IMR-90 (cell line): ENCODE data around the gene RGS16. TPM values are rescaled to one million over a fixed set of nuclear protein-coding genes. Genes with fewer than 3 reads are reported as not detected.

Experiments used
- ATAC-seq: fragments of 200-7000 bp; cut with Tn5 transposase; 2 replicates; pipeline ENCODE4 v1.9.1; 2020; ENCODE audit warnings: low read depth, mild to moderate bottlenecking, moderate library complexity
- BruUV-seq: library from RNA; stranded (reverse); fragments of 400-500 nt; replicated peaks from 2 replicates; lab custom pipeline; 2021; lab: Mats Ljungman, UMichigan
- CTCF ChIA-PET: fragments of 300-600 bp; formaldehyde crosslinking; extraction: SDS; loops from one replicate; lab custom pipeline; 2021; ENCODE audit warnings: antibody characterized with exemption; lab: Yijun Ruan, JAX
- POLR2A ChIA-PET: fragments of 300-600 bp; sonication (Branson Sonifier 250); formaldehyde crosslinking; loops from one replicate; lab custom pipeline; 2022; ENCODE audit warnings: antibody characterized with exemption; ENCODE audit not compliant: unreplicated experiment; lab: Charles Lee
- DNase-seq: peaks from one replicate; pipeline ENCODE4 v3.0.0; 2013
- H2AFZ ChIP-seq: replicated peaks from 2 replicates; pipeline ENCODE3; 2013; ENCODE audit warnings: low read length, mild to moderate bottlenecking; ENCODE audit not compliant: poor library complexity
- H2AK5ac ChIP-seq: 2 replicates; pipeline ENCODE4 v1.6.1; 2013; ENCODE audit warnings: low read depth, low read length, inconsistent platforms
- H2AK9ac ChIP-seq: replicated peaks from 2 replicates; pipeline ENCODE3; 2013; ENCODE audit warnings: mild to moderate bottlenecking, low read depth, low read length, moderate library complexity; ENCODE audit not compliant: poor library complexity
- H2BK120ac ChIP-seq: 2 replicates; pipeline ENCODE4 v1.6.1; 2013; ENCODE audit warnings: low read depth, low read length, inconsistent platforms
- H2BK15ac ChIP-seq: 3 replicates; pipeline ENCODE4 v1.6.1; 2013; ENCODE audit warnings: low read depth, low read length, inconsistent platforms
- H2BK20ac ChIP-seq: 2 replicates; pipeline ENCODE4 v1.6.1; 2013; ENCODE audit warnings: low read depth, mild to moderate bottlenecking, inconsistent platforms, low read length, moderate library complexity
- H2BK5ac ChIP-seq: 2 replicates; pipeline ENCODE4 v1.6.1; 2013; ENCODE audit warnings: mild to moderate bottlenecking, low read depth, low read length, inconsistent platforms; ENCODE audit not compliant: poor library complexity, severe bottlenecking
- H3K14ac ChIP-seq: replicated peaks from 2 replicates; pipeline ENCODE4 v1.6.1; 2013; ENCODE audit warnings: low read depth, low read length, inconsistent platforms
- H3K18ac ChIP-seq: 2 replicates; pipeline ENCODE4 v1.6.1; 2013; ENCODE audit warnings: low read depth, low read length, control low read depth
- H3K23ac ChIP-seq: 2 replicates; pipeline ENCODE4 v1.6.1; 2013; ENCODE audit warnings: low read depth, low read length, inconsistent platforms
- H3K27ac ChIP-seq: 2 replicates; pipeline ENCODE4 v1.5.1; 2013; ENCODE audit warnings: mild to moderate bottlenecking, control low read depth, low read length; ENCODE audit not compliant: insufficient read depth
- H3K27me3 ChIP-seq: 2 replicates; pipeline ENCODE4 v1.6.1; 2013; ENCODE audit warnings: low read length; ENCODE audit not compliant: control insufficient read depth, insufficient read depth
- H3K36me3 ChIP-seq: 2 replicates; pipeline ENCODE4 v1.6.1; 2013; ENCODE audit warnings: low read length, mixed read lengths; ENCODE audit not compliant: control insufficient read depth, insufficient read depth
- H3K4ac ChIP-seq: 2 replicates; pipeline ENCODE4 v1.6.1; 2013; ENCODE audit warnings: low read depth, low read length, inconsistent platforms
- H3K4me1 ChIP-seq: 2 replicates; pipeline ENCODE4 v1.6.1; 2013; ENCODE audit warnings: low read length, mixed read lengths; ENCODE audit not compliant: control insufficient read depth, insufficient read depth
- H3K4me2 ChIP-seq: 2 replicates; pipeline ENCODE4 v1.6.1; 2013; ENCODE audit warnings: low read depth, mild to moderate bottlenecking, control low read depth, low read length, moderate library complexity
- H3K4me3 ChIP-seq: 2 replicates; pipeline ENCODE4 v1.5.1; 2013; ENCODE audit warnings: low read depth, mild to moderate bottlenecking, control low read depth, low read length, moderate library complexity; ENCODE audit not compliant: insufficient read depth
- H3K56ac ChIP-seq: 2 replicates; pipeline ENCODE4 v1.6.1; 2013; ENCODE audit warnings: low read length, inconsistent platforms; ENCODE audit not compliant: insufficient read depth; ENCODE audit errors: extremely low read depth
- H3K79me1 ChIP-seq, 2 experiments: 2 replicates each; pipeline ENCODE4 v1.6.1; 2013; ENCODE audit warnings: low read length in 2 of 2, inconsistent platforms in 1 of 2, low read depth in 1 of 2
- H3K9ac ChIP-seq: 2 replicates; pipeline ENCODE4 v1.6.1; 2013; ENCODE audit warnings: low read depth, low read length, control low read depth
- H3K9me1 ChIP-seq: 2 replicates; pipeline ENCODE4 v1.6.1; 2013; ENCODE audit warnings: low read length, inconsistent platforms; ENCODE audit not compliant: insufficient read depth
- H3K9me3 ChIP-seq: 2 replicates; pipeline ENCODE4 v1.6.1; 2013; ENCODE audit warnings: low read length; ENCODE audit not compliant: control insufficient read depth, insufficient read depth
- H4K20me1 ChIP-seq: 2 replicates; pipeline ENCODE4 v1.6.1; 2013; ENCODE audit warnings: low read length, inconsistent platforms; ENCODE audit not compliant: insufficient read depth
- H4K5ac ChIP-seq: 2 replicates; pipeline ENCODE4 v1.6.1; 2013; ENCODE audit warnings: mild to moderate bottlenecking, low read depth, low read length, control low read depth
- H4K8ac ChIP-seq, 2 experiments: 2 replicates each; pipeline ENCODE4 v1.6.1; 2013; ENCODE audit warnings: low read depth in 2 of 2, low read length in 2 of 2, control low read depth in 1 of 2, inconsistent platforms in 1 of 2
- H4K91ac ChIP-seq: 2 replicates; pipeline ENCODE4 v1.6.1; 2013; ENCODE audit warnings: low read depth, low read length, inconsistent platforms; ENCODE audit not compliant: insufficient read depth
- BHLHE40 ChIP-seq: fragments of 150-350 bp; IDR thresholded peaks from 2 replicates; pipeline ENCODE4 v1.6.1; 2016; ENCODE audit warnings: mild to moderate bottlenecking, low read depth, low read length
- CEBPB ChIP-seq: IDR thresholded peaks from 2 replicates; pipeline ENCODE4 v1.6.1; 2012; ENCODE audit warnings: low read depth, low read length, improper control_type of control experiment
- CHD1 ChIP-seq: IDR thresholded peaks from 2 replicates; pipeline ENCODE4 v1.6.1; 2012; ENCODE audit warnings: low read depth, low read length, improper control_type of control experiment
- FOS ChIP-seq: fragments of 150-350 bp; IDR thresholded peaks from 2 replicates; pipeline ENCODE4 v1.6.1; 2016; ENCODE audit warnings: low read depth, low read length
- MAFK ChIP-seq: IDR thresholded peaks from 2 replicates; pipeline ENCODE4 v1.6.1; 2012; ENCODE audit warnings: low read depth, low read length, improper control_type of control experiment
- MAZ ChIP-seq: IDR thresholded peaks from 2 replicates; pipeline ENCODE4 v1.6.1; 2012; ENCODE audit warnings: low read depth, mild to moderate bottlenecking, low read length, improper control_type of control experiment, moderate library complexity, borderline replicate concordance
- MXI1 ChIP-seq: IDR thresholded peaks from 2 replicates; pipeline ENCODE4 v1.6.1; 2012; ENCODE audit warnings: low read depth, mild to moderate bottlenecking, low read length, moderate library complexity, borderline replicate concordance
- NFE2L2 ChIP-seq: fragments of 150-350 bp; IDR thresholded peaks from 2 replicates; pipeline ENCODE4 v1.6.1; 2016; ENCODE audit warnings: low read depth, mild to moderate bottlenecking, low read length
- POLR2A ChIP-seq: IDR thresholded peaks from 2 replicates; pipeline ENCODE4 v1.6.1; 2012; ENCODE audit warnings: mild to moderate bottlenecking, low read depth, low read length
- RAD21 ChIP-seq: IDR thresholded peaks from 2 replicates; pipeline ENCODE4 v1.6.1; 2012; ENCODE audit warnings: low read length, improper control_type of control experiment
- RCOR1 ChIP-seq: IDR thresholded peaks from 2 replicates; pipeline ENCODE4 v1.6.1; 2012; ENCODE audit warnings: mild to moderate bottlenecking, low read length, improper control_type of control experiment; ENCODE audit not compliant: insufficient replicate concordance
- RFX5 ChIP-seq: IDR thresholded peaks from 2 replicates; pipeline ENCODE4 v1.8.0; 2012; ENCODE audit warnings: low read depth, mild to moderate bottlenecking, low read length, moderate library complexity
- SMC3 ChIP-seq: fragments of 150-350 bp; IDR thresholded peaks from 2 replicates; pipeline ENCODE4 v1.6.1; 2016; ENCODE audit warnings: low read depth, mild to moderate bottlenecking, antibody characterized with exemption, low read length, moderate library complexity
- WGBS, 2 experiments: methylation state at CpG; one replicate each; pipeline versions ENCODE4 v1.1.5 to v1.1.7; 2013; ENCODE audit warnings: missing lambda C conversion rate in 2 of 2; ENCODE audit not compliant: insufficient read length in 1 of 2; ENCODE audit errors: extremely low coverage in 2 of 2; 5-methylcytosine and 5-hydroxymethylcytosine counted together
- dilution Hi-C: fragments of 300-500 bp; cut with HindIII; formaldehyde crosslinking; loops from one replicate; pipeline ENCODE4 v1.14.3; 2018; ENCODE audit warnings: low sequenced_read_pairs; ENCODE audit not compliant: unreplicated experiment
- in situ Hi-C: fragments of 300-500 bp; cut with MboI; formaldehyde crosslinking; loops from 3 replicates; pipeline ENCODE4 v1.14.3; 2019; ENCODE audit warnings: low sequenced_read_pairs, inconsistent platforms, mixed read lengths
- intact Hi-C: fragments of 100-400 bp; cut with micrococcal nuclease; formaldehyde crosslinking; loops from 2 replicates; pipeline ENCODE4 v1.10.0; 2022
- polyA plus RNA-seq, 3 experiments: library from polyadenylated mRNA; depleted of rRNA; stranded (reverse); fragments of >200 nt; gene quantifications; 2 replicates each; pipeline ENCODE4 v1.2.3, GENCODE V29; 2012; ENCODE audit warnings: low replicate concordance in 1 of 3
- total RNA-seq: library from RNA; depleted of rRNA; stranded (reverse); fragments of >200 nt; gene quantifications from 2 replicates; pipeline ENCODE4 v1.2.3, GENCODE V29; 2012
- TF ChIP-seq, protein P1 (sequence below): fragments of 150-350 bp; IDR thresholded peaks from 2 replicates; pipeline ENCODE4 v1.6.1; 2016; ENCODE audit warnings: low read depth, mild to moderate bottlenecking, low read length, moderate library complexity, borderline replicate concordance
- TF ChIP-seq, protein P2 (sequence below): fragments of 150-350 bp; IDR thresholded peaks from 2 replicates; pipeline ENCODE4 v1.6.1; 2017; ENCODE audit warnings: mild to moderate bottlenecking, antibody characterized with exemption, low read length, low read depth

RGS16 gene
- total and polyA plus RNA-seq, 2 of the 4 experiments (the other 2 are of a cell fraction) = 0.15 to 0.18 TPM

DNA sequence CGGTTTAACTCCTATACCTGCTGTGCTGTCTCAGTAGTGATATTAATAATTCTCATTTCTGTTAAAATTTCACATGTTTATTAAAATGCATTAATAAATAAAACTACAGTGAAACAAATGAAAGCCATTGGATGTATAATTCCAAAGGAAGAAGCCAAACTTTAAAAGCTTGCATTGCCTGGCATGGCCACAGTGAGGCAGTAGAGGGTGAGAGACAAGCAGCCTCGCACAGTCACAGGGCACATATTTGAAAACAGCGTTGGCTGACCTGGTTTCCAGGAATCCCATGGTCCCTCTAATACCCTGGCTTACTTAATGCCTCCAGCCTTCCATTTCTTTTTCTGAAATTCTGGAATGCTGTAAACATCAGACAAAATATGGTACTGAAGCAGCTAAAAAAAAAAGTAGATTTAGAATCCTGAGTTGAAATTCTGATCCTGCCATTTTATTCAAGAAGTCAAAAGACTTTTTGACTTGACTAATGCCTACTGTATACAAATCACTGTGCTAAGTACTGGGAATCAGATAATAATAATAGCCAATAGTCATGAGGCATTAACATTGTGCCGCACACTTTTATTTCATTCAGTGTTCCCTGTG is 8.4 kb downstream of the RGS16 start:
- Histone ChIP-seq H3K4ac (no peak overlapping the region), H3K9ac (no peak overlapping the region), H3K14ac (no peak overlapping the region), H4K5ac (no peak overlapping the region), H4K20me1 (no peaks in the 10 kb centered on the region), H3K23ac (no peak overlapping the region), H4K91ac (no peak overlapping the region), H2AFZ (no peak overlapping the region), H3K9me1 (no peaks in the 10 kb centered on the region), H2BK15ac (no peak overlapping the region), H3K18ac (no peak overlapping the region), H4K8ac (no peak overlapping the region), H3K56ac (no peak overlapping the region), H3K79me1 (no peaks in the 10 kb centered on the region), H3K4me2 (no peak overlapping the region), H3K4me1 (no peaks in the 10 kb centered on the region; the same call in 1 of the 2 replicates), H2BK120ac (no peak overlapping the region), H2AK5ac (no peak overlapping the region), H3K9me3 (no peaks in the 10 kb centered on the region), H3K36me3 (no peaks in the 10 kb centered on the region), H3K27me3 (peaks cover 12% of the 10 kb centered on the region; the same call in 1 of the 2 replicates), H3K27ac (no peak overlapping the region), H2BK5ac (no peak overlapping the region), H2BK20ac (no peak overlapping the region), H2AK9ac (no peak overlapping the region), H3K4me3 (no peak overlapping the region)
- no TSS peak for BruUV-seq
- ChIA-PET POLR2A (interaction anchor here (0.6 kb wide), 1 partner anchor 13 kb away, joined by 3 read pairs; no protein-coding TSS in a partner anchor), CTCF (interaction anchor here (0.6 to 9.2 kb wide), 9 partner anchors 9 to 233 kb away, joined by 3 to 129 read pairs (median 3); partner anchors contain the start of gene RGS16)
- DNase-seq (peak; percentile 69), ATAC-seq (peak; percentile 92)
- in situ Hi-C loops = loop anchor here (5.0 kb wide), 1 partner anchor 187 kb away; no protein-coding TSS in a partner anchor
- no CpG with 5 or more reads among the region's 4 CpGs for WGBS, 2 experiments
- intact Hi-C loops = loop anchor here (2.0 to 10.0 kb wide), 3 partner anchors 149 to 1117 kb away; no protein-coding TSS in a partner anchor
- dilution Hi-C loops = no loop called here
- no peak for TF ChIP-seq CHD1
- TF ChIP-seq, protein P1, sequence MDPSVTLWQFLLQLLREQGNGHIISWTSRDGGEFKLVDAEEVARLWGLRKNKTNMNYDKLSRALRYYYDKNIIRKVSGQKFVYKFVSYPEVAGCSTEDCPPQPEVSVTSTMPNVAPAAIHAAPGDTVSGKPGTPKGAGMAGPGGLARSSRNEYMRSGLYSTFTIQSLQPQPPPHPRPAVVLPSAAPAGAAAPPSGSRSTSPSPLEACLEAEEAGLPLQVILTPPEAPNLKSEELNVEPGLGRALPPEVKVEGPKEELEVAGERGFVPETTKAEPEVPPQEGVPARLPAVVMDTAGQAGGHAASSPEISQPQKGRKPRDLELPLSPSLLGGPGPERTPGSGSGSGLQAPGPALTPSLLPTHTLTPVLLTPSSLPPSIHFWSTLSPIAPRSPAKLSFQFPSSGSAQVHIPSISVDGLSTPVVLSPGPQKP = no peak
- no peak for TF ChIP-seq POLR2A
- TF ChIP-seq CEBPB = no peak
- no peak for TF ChIP-seq MXI1
- no peak for TF ChIP-seq MAFK
- no peak for TF ChIP-seq FOS
- TF ChIP-seq RFX5 = no peak
- no peak for TF ChIP-seq BHLHE40
- TF ChIP-seq NFE2L2 = no peak
- TF ChIP-seq MAZ = no peak
- TF ChIP-seq RAD21 = peak; percentile 67
- TF ChIP-seq, protein P2, sequence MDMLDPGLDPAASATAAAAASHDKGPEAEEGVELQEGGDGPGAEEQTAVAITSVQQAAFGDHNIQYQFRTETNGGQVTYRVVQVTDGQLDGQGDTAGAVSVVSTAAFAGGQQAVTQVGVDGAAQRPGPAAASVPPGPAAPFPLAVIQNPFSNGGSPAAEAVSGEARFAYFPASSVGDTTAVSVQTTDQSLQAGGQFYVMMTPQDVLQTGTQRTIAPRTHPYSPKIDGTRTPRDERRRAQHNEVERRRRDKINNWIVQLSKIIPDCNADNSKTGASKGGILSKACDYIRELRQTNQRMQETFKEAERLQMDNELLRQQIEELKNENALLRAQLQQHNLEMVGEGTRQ = no peak
- peak; percentile 68 for TF ChIP-seq SMC3
- TF ChIP-seq RCOR1 = no peak
